Uterus (tissue), 2 donors: ENCODE data around the gene ADRM1.

Experiments used
- POLR2A ChIP-seq, 2 donors: fragments of 450-650 bp; IDR thresholded peaks; one replicate each; pipeline ENCODE4 v1.6.1; 2016; ENCODE audit warnings: antibody characterized with exemption in 2 of 2, mild to moderate bottlenecking in 1 of 2, moderate library complexity in 1 of 2
- TF ChIP-seq, protein P1 (sequence below), 4 experiments: fragments of 200-600 bp in 2 of 4; fragments of 450-650 bp in 2 of 4; sonication (generic) in 2 of 4; IDR thresholded peaks; one replicate each; pipeline ENCODE4 v1.5.1; 2016 to 2019; ENCODE audit warnings: antibody characterized with exemption in 4 of 4, mild to moderate bottlenecking in 2 of 4, moderate library complexity in 1 of 4

DNA sequence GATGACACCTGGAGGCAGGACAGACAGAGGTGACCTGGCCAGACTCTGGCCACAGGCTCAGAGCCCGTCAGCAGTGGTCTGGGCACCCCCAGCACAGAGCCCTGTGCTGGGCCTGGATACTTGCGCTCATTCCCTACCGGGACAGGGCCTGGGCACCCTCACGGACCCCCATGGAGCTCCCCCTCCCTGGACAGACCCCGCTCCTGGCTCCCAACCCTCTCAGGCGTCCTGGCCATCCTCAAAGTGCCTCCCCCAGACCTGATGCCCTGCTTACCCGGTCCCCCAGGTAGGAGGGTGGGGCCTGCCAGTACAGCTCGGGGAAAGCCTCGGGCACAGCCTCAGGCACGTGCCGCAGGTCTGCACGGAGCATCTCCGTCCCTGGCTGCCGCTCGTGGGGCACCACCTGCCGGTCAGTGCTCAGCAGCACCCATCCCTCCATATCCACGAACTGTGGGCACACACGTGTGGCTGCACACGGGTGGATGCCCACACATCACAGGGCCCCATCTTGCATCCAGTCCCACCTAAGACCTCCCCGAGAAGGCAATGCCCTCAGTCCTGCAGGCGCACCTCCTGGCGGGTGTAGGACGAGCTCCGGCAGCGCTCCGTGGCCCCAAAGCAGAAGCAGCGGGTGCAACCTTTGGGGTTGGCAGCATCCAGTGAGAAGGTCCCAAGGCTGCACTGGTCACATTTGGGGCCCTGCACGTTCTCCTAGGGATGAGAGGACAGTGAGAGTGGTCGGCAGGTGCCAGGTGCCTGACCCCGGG lies 24.3 kb downstream of the ADRM1 start:
- TF ChIP-seq, protein P1, sequence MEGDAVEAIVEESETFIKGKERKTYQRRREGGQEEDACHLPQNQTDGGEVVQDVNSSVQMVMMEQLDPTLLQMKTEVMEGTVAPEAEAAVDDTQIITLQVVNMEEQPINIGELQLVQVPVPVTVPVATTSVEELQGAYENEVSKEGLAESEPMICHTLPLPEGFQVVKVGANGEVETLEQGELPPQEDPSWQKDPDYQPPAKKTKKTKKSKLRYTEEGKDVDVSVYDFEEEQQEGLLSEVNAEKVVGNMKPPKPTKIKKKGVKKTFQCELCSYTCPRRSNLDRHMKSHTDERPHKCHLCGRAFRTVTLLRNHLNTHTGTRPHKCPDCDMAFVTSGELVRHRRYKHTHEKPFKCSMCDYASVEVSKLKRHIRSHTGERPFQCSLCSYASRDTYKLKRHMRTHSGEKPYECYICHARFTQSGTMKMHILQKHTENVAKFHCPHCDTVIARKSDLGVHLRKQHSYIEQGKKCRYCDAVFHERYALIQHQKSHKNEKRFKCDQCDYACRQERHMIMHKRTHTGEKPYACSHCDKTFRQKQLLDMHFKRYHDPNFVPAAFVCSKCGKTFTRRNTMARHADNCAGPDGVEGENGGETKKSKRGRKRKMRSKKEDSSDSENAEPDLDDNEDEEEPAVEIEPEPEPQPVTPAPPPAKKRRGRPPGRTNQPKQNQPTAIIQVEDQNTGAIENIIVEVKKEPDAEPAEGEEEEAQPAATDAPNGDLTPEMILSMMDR (IDR thresholded peaks at IDR 0.05) = no peak
- no peak for TF ChIP-seq POLR2A (IDR thresholded peaks at IDR 0.05)
